Renal pelvis (tissue), 4 donors: ENCODE data around the gene SH3RF1. TPM values are rescaled to one million over a fixed set of nuclear protein-coding genes. Genes with fewer than 3 reads are reported as not detected.
"Not testable (repeated sequence)": the region's sequence is repeated elsewhere in the genome, so short reads cannot be mapped to it uniquely, and the experiment has no call there.

Source experiments
- DNase-seq: peaks from one replicate; pipeline ENCODE4 v3.0.0-alpha.2; 2013
- polyA plus RNA-seq, 3 donors: library from polyadenylated mRNA; unstranded; fragments of 120-200 nt; gene quantifications; one replicate each; pipeline ENCODE4 v1.2.1, GENCODE V29; 2013; ENCODE audit not compliant: insufficient read length in 3 of 3

SH3RF1 gene
- polyA plus RNA-seq, 3 donors, result 27.9 to 32.2 (median 29.5) TPM

- no peak for DNase-seq
Observed at GRCh38 chr4:169282429-169283113, 11.8 kb upstream of the SH3RF1 start.

- DNase-seq, result no peak
Observed at GRCh38 chr4:169279108-169279507, 8.4 kb upstream of the SH3RF1 start.

GRCh38 chr4:169278624-169279023 is 7.9 kb upstream of the SH3RF1 start:
- no peak for DNase-seq

GRCh38 chr4:169277838-169278237 is 7.1 kb upstream of the SH3RF1 start:
- DNase-seq, result not testable (repeated sequence)

GRCh38 chr4:169275180-169275579 is 4.4 kb upstream of the SH3RF1 start:
- no peak for DNase-seq

- no peak for DNase-seq
Observed at GRCh38 chr4:169274033-169274432, 3.3 kb upstream of the SH3RF1 start.

GRCh38 chr4:169272265-169272886 is 1.6 kb upstream of the SH3RF1 start:
- DNase-seq, result no peak

GRCh38 chr4:169271692-169272007 is 894 bp upstream of the SH3RF1 start:
- DNase-seq, result no peak

- DNase-seq, result no peak
Observed at GRCh38 chr4:169269916-169270809, 593 bp downstream of the SH3RF1 start.

- no peak for DNase-seq
Observed at GRCh38 chr4:169268951-169269760, 1.6 kb downstream of the SH3RF1 start.

- no peak for DNase-seq
Observed at GRCh38 chr4:169267070-169267469, 3.7 kb downstream of the SH3RF1 start.

- no peak for DNase-seq
Observed at GRCh38 chr4:169266661-169267060, 4.1 kb downstream of the SH3RF1 start.

GRCh38 chr4:169266081-169266480 is 4.7 kb downstream of the SH3RF1 start:
- no peak for DNase-seq

- no peak for DNase-seq
Observed at GRCh38 chr4:169263791-169264392, 6.9 kb downstream of the SH3RF1 start.

GRCh38 chr4:169260217-169260866 is 10.4 kb downstream of the SH3RF1 start:
- no peak for DNase-seq

GRCh38 chr4:169259271-169259670 is 11.5 kb downstream of the SH3RF1 start:
- no peak for DNase-seq

- DNase-seq, result no peak
Observed at GRCh38 chr4:169258141-169258540, 12.6 kb downstream of the SH3RF1 start.

- DNase-seq, result no peak
Observed at GRCh38 chr4:169256856-169257761, 13.6 kb downstream of the SH3RF1 start.

GRCh38 chr4:169256101-169256612 is 14.6 kb downstream of the SH3RF1 start:
- DNase-seq, result no peak

GRCh38 chr4:169254546-169254983 is 16.2 kb downstream of the SH3RF1 start:
- no peak for DNase-seq
